Neuron (in vitro differentiated cells): ENCODE data around the gene STUB1.

ENCODE experiments used
- H2AFZ ChIP-seq: one replicate; pipeline ENCODE4 v1.6.1; 2013; ENCODE audit warnings: low read depth, mild to moderate bottlenecking, inconsistent platforms, low read length, moderate library complexity
- H3K27me3 ChIP-seq: one replicate; pipeline ENCODE4 v1.6.1; 2013; ENCODE audit warnings: low read length; ENCODE audit not compliant: insufficient read depth
- H3K36me3 ChIP-seq: one replicate; pipeline ENCODE4 v1.6.1; 2013; ENCODE audit warnings: low read length; ENCODE audit not compliant: insufficient read depth
- H3K4me1 ChIP-seq: one replicate; pipeline ENCODE4 v1.6.1; 2013; ENCODE audit warnings: low read length; ENCODE audit not compliant: insufficient read depth
- H3K4me3 ChIP-seq: 2 replicates; pipeline ENCODE4 v1.5.1; 2013; ENCODE audit warnings: mild to moderate bottlenecking, low read length, moderate library complexity
- H3K9me3 ChIP-seq: one replicate; pipeline ENCODE4 v1.6.1; 2013; ENCODE audit warnings: low read length

STUB1 gene

DNA sequence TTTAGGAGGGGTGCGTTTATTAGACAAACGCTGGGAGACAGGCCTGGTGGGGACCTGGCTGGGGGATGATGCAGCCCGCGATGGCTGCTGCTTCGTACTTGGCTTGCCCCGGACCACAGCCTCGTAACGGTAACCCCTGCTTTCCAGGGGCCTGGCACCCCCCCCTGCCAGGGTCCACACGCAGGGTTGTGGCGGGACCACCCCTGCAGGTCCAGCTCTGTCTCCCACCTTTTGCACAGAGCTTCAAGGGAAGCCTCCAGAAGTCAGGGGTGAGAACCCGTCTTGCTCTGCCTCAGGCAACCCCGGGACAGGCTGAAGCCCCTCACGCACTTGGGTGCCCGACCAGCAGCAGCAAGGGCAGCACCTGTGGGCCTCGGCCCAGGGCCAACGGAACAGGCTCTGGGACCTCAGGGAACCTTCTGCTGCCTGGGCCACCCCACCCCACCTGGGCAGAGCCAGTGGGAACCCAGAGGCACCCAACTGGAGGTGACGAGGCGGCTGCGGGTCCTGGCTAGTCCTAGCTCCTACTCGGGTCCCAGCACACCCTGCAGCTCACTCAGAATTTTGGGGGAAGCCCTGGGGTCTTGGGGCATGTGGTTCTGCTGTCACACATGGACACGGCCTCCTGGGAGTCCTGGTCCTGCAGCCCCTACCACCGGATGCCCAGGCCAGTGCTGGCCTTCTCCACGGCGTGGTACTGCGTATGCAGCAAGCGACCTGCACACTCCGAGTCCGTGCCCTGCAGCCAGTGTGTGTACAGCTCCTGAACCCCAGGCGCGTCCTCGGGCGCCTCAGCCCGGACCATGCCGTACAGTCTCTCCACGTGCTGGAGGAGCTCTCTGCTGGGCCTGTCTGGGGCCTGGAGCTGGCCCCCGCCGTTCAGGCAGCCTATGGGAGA lies 49.8 kb downstream of the STUB1 start:
- no peak overlapping the region for H3K4me3 ChIP-seq
- no peaks in the 10 kb centered on the region for H3K27me3 ChIP-seq
- peaks cover 11% of the 10 kb centered on the region for H3K4me1 ChIP-seq
- no peak overlapping the region for H2AFZ ChIP-seq
- H3K36me3 ChIP-seq = peaks cover 25% of the 10 kb centered on the region
- H3K9me3 ChIP-seq = no peaks in the 10 kb centered on the region

DNA sequence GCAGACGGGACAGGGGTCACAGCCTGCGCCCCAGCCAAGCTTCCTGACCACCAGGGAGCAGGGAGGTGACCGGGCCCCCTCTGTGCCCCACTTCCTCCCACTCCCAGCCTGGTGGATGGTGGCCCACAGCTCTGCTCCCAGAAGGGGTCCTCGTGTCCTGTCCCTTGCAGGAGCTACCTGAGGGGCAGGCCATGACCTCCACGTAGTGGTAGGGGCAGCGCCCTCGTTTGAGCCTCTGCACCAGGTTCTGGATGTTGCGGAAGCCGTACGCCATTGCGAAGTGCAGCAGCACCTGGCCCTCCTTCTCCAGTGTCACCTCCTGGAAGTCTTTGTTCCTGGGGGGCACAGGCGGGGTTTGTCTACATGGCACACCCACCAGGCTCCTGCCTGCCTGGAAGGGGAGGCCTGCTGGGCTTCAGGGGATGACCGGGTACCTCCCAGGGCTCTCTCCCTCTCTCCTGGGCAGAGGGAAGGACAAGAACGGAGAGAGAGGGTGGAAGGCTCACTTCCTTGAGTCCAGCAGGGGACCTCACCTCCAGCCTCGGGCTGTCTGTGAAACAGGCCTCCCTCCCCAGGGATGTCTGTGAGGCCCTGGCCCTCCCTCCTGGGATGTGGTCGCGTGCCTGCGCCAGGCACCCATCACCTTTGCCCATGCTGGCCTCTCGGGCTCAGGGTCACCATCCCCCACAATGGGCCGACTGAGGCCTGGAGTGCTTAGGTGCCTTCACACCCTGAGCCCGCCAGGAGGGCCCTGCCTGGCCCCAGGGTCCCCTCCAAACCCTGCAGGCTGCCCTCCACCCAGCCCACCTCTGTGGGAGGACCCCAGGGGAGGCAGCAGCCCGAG lies 50.7 kb downstream of the STUB1 start:
- peaks cover 33% of the 10 kb centered on the region for H3K36me3 ChIP-seq
- H3K4me1 ChIP-seq = peaks cover 11% of the 10 kb centered on the region
- H3K4me3 ChIP-seq = no peak overlapping the region
- H3K27me3 ChIP-seq = no peaks in the 10 kb centered on the region
- H2AFZ ChIP-seq = no peak overlapping the region
- no peaks in the 10 kb centered on the region for H3K9me3 ChIP-seq

DNA sequence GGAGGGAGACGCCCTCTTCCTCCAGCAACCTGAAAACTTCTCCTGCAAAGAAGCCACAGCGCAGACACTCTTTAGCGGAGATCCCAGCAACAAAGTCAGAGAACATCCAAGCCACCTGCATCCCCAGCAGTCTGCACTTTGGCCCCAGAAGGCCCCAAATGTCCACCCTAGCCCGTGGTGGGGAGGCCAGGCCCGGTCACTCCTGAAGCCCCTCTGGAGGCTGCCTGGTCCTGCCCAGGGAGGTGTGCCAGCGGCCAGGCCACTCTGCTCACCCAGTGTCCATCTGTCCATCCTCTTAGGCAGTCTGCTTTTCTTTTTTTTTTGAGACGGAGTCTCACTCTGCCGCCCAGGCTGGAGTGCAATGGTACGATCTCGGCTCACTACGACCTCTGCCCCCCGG lies 52.1 kb downstream of the STUB1 start:
- Histone ChIP-seq H3K27me3 (no peaks in the 10 kb centered on the region), H3K36me3 (peaks cover 44% of the 10 kb centered on the region), H3K4me3 (no peak overlapping the region), H2AFZ (no peak overlapping the region), H3K9me3 (no peaks in the 10 kb centered on the region), H3K4me1 (peaks cover 9% of the 10 kb centered on the region)
